Naive thymus-derived CD8-positive, alpha-beta T cell (primary cell): ENCODE measurements around the gene DACT2. TPM values are rescaled to one million over a fixed set of nuclear protein-coding genes. Genes with fewer than 3 reads are reported as not detected.
"Not testable (repeated sequence)": the region's sequence is repeated elsewhere in the genome, so short reads cannot be mapped to it uniquely, and the experiment has no call there.

Experiments
- ATAC-seq, 2 donors: fragments of 150-1000 bp; cut with Tn5 transposase in 1 of 2; sonication (Bioruptor Pico), chemical (Tn5 transposase) in 1 of 2; 1 replicate in 1 of 2; 2 replicates in 1 of 2; pipeline ENCODE4 v1.10.0; 2021; ENCODE audit warnings: mild to moderate bottlenecking in 2 of 2, moderate library complexity in 2 of 2
- POLR2A ChIA-PET: fragments of 350-600 bp; sonication (Branson Sonifier 250); formaldehyde crosslinking; loops from one replicate; lab custom pipeline; 2021; ENCODE audit warnings: antibody characterized with exemption; lab: Charles Lee
- DNase-seq, 10 donors: peaks; one replicate each; pipeline versions ENCODE4 v3.0.0 to v3.0.0-alpha.2; 2020 to 2022
- H3K27ac Mint-ChIP-seq, 10 donors: one replicate each; pipeline ENCODE4 v1.8.0; 2020 to 2022; ENCODE audit warnings: mild to moderate bottlenecking in 10 of 10, mixed read lengths in 10 of 10, moderate library complexity in 4 of 10, inconsistent platforms in 1 of 10
- H3K27me3 Mint-ChIP-seq, 5 donors: one replicate each; pipeline ENCODE4 v1.8.0; 2021 to 2022; ENCODE audit warnings: mixed read lengths in 5 of 5
- H3K36me3 Mint-ChIP-seq, 3 donors: one replicate each; pipeline ENCODE4 v1.8.0; 2020 to 2022; ENCODE audit warnings: mixed read lengths in 3 of 3, mild to moderate bottlenecking in 2 of 3, inconsistent platforms in 1 of 3
- H3K4me1 Mint-ChIP-seq, 4 donors: one replicate each; pipeline ENCODE4 v1.8.0; 2021 to 2022; ENCODE audit warnings: mixed read lengths in 4 of 4
- H3K4me3 Mint-ChIP-seq, 10 donors: one replicate each; pipeline ENCODE4 v1.8.0; 2020 to 2022; ENCODE audit warnings: mild to moderate bottlenecking in 10 of 10, mixed read lengths in 10 of 10, moderate library complexity in 6 of 10, inconsistent platforms in 1 of 10
- H3K9me3 Mint-ChIP-seq, 9 donors: one replicate each; pipeline ENCODE4 v1.8.0; 2020 to 2022; ENCODE audit warnings: mixed read lengths in 9 of 9, mild to moderate bottlenecking in 3 of 9, inconsistent platforms in 1 of 9, moderate library complexity in 1 of 9
- polyA plus RNA-seq, 3 donors: library from polyadenylated mRNA; unstranded; fragments of 300-500 nt; fragmentation: Illumina TruSeq; gene quantifications; one replicate each; pipeline ENCODE4 v1.2.3, GENCODE V29; 2021
- total RNA-seq, 8 experiments: library from RNA in 2 of 8; stranded (reverse) in 2 of 8; gene quantifications; one replicate each; pipeline ENCODE4 v1.2.3 and lab custom pipeline; 2021 to 2026

Gene DACT2
- total and polyA plus RNA-seq, 5 experiments from 2014 or later: not detected

DNA sequence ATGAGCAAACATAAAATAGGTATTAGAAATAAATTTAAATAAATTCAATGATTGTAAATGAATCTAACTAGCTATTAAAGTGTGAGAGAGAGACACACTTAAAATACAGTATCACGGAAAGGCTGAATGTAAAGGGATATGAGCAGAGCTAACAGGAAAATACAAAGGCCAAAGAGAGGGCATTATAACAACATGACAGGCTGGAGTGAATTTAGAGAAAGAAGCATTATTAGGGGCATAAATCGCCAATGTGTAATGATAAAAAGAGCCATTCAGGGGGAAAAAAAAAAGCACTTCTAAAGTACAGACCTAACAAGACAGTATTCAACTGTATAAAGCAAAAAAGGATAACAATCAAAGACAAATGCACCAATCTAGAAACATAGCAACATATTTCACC lies 28.1 kb downstream of the DACT2 start:
- H3K27ac Mint-ChIP-seq: no peak overlapping the region
- H3K4me3 Mint-ChIP-seq: no peak overlapping the region
- POLR2A ChIA-PET: no interaction called here
- H3K9me3 Mint-ChIP-seq: peaks cover 0 to 11% (median 0%) of the 10 kb centered on the region in 9 donors
- DNase-seq: no peak
- ATAC-seq: no peak
- peaks cover 0 to 16% (median 5%) of the 10 kb centered on the region in 5 donors for H3K27me3 Mint-ChIP-seq
- H3K4me1 Mint-ChIP-seq: no peaks in the 10 kb centered on the region
- H3K36me3 Mint-ChIP-seq: no peaks in the 10 kb centered on the region

DNA sequence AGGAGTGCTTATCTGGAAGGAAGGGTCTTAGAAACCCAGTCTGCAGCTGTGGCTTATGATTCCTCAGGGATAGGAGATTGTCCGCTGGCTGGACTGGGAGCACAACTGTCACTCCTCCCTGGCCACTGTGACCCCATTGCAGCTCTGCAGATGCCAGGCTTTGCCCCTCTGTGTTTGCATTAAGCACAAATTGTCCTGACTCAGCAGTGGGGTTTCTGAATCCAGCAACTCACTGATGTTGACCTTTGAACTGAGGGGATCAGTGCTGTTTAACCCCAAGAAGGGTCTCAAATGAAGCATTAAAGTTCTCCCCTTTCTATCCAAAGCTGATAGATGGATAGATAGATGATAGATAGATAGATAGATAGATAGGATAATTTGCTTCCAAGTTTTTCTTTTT lies 29.5 kb downstream of the DACT2 start:
- POLR2A ChIA-PET: no interaction called here
- Mint-ChIP-seq H3K9me3 (peaks cover 0 to 3% (median 0%) of the 10 kb centered on the region in 9 donors), H3K4me3 (no peak overlapping the region), H3K27me3 (peaks cover 0 to 7% (median 3%) of the 10 kb centered on the region in 5 donors), H3K4me1 (no peaks in the 10 kb centered on the region), H3K36me3 (no peaks in the 10 kb centered on the region), H3K27ac (no peak overlapping the region)
- DNase-seq (no peak), ATAC-seq (no peak)

DNA sequence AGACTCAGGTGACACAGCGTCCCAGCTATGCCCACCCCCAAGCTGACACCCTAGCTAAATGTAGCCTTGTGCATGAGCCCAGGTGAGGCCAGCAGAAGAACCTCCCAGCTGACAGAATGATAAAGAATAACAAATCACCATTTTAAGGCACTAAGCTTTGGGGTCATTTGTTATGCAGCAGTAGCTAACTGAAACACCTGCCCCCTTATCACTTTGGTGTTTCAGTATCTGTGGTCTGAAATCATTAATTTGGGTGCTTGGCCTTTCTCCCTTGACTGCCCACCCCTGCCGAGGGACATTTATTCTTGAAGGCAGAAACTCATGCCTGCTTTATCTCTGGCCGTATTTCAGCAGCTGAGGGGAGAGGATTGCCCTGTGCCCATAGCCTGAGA lies 30.0 kb downstream of the DACT2 start:
- DNase-seq (no peak), ATAC-seq (no peak)
- Mint-ChIP-seq H3K4me1 (no peaks in the 10 kb centered on the region), H3K36me3 (no peaks in the 10 kb centered on the region), H3K27me3 (peaks cover 0 to 10% (median 5%) of the 10 kb centered on the region in 5 donors), H3K27ac (no peak overlapping the region), H3K4me3 (no peak overlapping the region), H3K9me3 (peaks cover 0 to 3% (median 0%) of the 10 kb centered on the region in 9 donors)
- POLR2A ChIA-PET: no interaction called here

DNA sequence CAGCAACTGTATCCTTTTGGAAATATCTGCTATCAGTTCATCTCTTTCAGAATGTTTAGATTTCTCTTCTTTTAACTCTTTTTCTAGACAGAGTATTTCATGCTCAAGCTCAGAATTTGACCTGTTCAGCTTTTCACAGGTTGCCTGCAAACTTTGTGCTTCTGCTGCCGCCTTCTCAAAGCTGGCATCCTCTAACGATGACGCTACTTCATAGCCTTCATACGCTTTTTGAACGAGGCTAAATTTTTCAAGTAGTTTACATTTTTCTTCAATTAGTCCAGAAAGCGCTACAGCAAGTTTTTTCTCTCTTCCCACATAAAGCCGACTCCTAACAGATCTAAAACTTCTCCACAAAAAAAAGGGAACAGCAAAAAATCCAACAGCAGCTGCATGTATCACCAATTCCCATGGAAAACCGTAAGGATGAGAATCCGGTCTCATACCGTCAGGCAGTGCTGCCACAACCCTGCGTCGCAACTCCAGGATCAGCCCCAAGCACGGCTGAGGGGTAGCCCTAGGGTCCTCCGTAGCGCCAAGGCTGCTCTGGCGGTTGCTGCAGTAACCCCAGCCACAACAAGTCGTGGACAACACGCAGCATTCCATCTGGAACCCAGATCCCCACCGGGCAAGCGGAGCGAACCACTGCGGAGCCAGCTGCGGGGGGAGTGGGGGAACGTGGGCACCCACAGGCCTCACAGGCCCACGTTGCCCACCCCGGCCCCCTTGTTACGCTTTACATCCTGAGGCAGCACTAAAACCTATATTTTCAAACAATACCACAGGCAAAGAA lies 30.6 kb downstream of the DACT2 start:
- ATAC-seq (no peak), DNase-seq (no peak)
- H3K36me3 Mint-ChIP-seq: no peaks in the 10 kb centered on the region
- no peaks in the 10 kb centered on the region for H3K4me1 Mint-ChIP-seq
- no peak overlapping the region for H3K4me3 Mint-ChIP-seq
- H3K27me3 Mint-ChIP-seq: peaks cover 0 to 13% (median 8%) of the 10 kb centered on the region in 5 donors
- no peak overlapping the region for H3K27ac Mint-ChIP-seq
- peaks cover 0 to 3% (median 0%) of the 10 kb centered on the region in 9 donors for H3K9me3 Mint-ChIP-seq
- POLR2A ChIA-PET: no interaction called here

DNA sequence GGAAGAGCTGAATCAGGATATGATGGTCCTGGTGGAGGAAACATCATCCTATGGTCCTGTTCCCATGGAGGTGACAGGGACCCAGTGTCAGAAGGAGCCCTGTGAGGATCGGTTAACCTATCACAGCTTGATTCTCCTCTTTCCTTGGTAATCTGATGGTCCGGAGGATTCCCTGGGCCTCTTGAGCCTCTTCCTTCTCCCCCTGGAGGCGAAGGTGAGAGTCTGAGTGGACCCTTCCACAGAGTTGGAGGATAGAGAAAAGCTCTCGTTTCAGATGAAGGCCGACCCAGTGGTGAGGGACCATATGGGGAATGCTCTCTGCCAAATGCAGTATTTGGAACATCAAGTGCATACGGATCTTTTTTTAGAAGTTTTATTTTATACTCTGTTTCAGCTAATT lies 32.1 kb downstream of the DACT2 start:
- not testable (repeated sequence) for H3K4me1 Mint-ChIP-seq, H3K9me3 Mint-ChIP-seq

DNA sequence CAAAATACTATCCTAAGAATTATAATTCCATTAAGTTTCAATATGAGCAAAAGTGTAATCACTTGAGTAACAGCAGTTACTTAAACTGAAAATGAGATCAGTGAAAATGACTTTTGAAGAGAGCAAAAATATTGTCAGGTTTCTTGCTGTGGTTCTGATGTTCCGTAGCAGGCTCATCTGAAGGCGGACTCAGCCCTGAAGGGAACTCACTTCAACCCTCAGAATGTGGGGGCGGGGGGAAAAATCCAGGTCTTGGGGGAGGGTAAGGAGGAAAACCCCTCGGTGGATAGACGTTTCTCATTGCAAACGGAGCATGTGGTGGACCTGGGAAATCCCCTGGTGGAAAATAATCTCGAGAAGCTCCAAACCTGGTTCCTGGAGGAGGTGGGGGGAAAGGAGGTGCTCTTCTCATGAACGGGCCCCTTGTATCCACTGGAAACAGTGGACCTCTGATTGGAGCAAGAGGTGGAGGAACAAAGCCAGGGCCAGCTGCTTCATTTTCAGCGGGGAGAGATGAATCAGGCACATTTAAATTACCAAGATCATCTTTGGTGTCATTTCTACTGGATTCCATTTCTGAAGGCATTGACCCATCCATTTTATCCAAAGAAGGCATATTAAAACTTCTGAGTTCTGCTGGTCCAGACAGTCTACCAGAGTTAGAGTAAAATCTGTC lies 32.7 kb downstream of the DACT2 start:
- POLR2A ChIA-PET, H3K27ac Mint-ChIP-seq, H3K9me3 Mint-ChIP-seq, DNase-seq, H3K4me1 Mint-ChIP-seq, H3K36me3 Mint-ChIP-seq, H3K4me3 Mint-ChIP-seq, ATAC-seq: not testable (repeated sequence)
- peaks cover 0 to 10% (median 6%) of the 10 kb centered on the region in 5 donors for H3K27me3 Mint-ChIP-seq

More for the DNA sequence above, 32.1 kb downstream of the DACT2 start:
- H3K36me3 Mint-ChIP-seq, H3K27ac Mint-ChIP-seq, H3K4me3 Mint-ChIP-seq, POLR2A ChIA-PET, DNase-seq, ATAC-seq: not testable (repeated sequence)
- peaks cover 0 to 10% (median 6%) of the 10 kb centered on the region in 5 donors for H3K27me3 Mint-ChIP-seq

DNA sequence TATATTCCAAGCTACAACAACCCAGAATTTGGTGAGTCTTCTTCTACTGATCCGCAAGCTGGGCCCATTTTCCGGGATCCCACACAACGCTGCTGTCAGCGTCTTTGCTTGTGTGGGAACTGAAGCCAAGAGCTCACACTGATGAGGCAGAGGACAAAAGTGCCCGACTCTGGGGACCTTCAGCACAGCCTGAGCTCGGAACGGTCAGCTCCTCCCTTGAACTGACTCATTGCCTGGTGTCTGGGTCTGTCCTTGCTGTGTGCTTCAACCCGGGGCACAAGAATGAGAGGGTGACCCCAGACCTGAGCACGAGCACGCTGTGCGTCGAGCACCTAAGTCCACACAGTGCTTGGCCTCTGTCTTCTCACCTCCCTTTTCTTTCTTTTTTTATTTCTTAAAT lies 33.5 kb downstream of the DACT2 start:
- POLR2A ChIA-PET: no interaction called here
- Mint-ChIP-seq H3K4me1 (no peaks in the 10 kb centered on the region), H3K36me3 (no peaks in the 10 kb centered on the region), H3K4me3 (no peak overlapping the region), H3K27me3 (peaks cover 0 to 10% (median 6%) of the 10 kb centered on the region in 5 donors), H3K27ac (no peak overlapping the region), H3K9me3 (peaks cover 0 to 3% (median 0%) of the 10 kb centered on the region in 9 donors)
- no peak for ATAC-seq
- no peak for DNase-seq

GRCh38 chr6:168285456-168285855 lies 34.1 kb downstream of the DACT2 start:
- Mint-ChIP-seq H3K9me3 (peaks cover 0 to 3% (median 0%) of the 10 kb centered on the region in 9 donors), H3K4me3 (no peak overlapping the region), H3K27ac (no peak overlapping the region), H3K27me3 (peaks cover 0 to 10% (median 6%) of the 10 kb centered on the region in 5 donors), H3K4me1 (no peaks in the 10 kb centered on the region), H3K36me3 (no peaks in the 10 kb centered on the region)
- ATAC-seq (no peak), DNase-seq (no peak)
- POLR2A ChIA-PET: no interaction called here

DNA sequence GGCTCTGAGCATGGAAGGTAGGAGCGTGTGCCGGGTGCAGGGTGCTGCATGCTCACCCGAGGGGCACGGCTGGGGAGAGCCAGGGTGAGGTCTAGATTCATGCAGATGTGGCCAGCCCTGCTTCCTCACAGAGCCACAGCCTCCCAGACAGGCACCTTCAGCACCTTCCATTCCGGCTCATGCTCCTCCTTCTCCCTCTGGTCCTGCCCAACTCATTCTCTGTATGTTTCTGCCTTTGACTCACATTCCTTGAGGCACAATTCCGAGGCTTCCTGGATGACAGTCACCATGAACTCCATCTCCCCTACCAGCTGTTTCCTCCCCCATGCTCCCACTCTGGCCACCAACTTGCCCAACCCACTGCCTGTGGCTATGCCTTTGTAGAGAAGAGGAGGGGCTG lies 35.4 kb downstream of the DACT2 start:
- H3K27me3 Mint-ChIP-seq: peaks cover 0 to 11% (median 8%) of the 10 kb centered on the region in 5 donors
- H3K4me1 Mint-ChIP-seq: no peaks in the 10 kb centered on the region
- H3K9me3 Mint-ChIP-seq: no peaks in the 10 kb centered on the region
- ATAC-seq (no peak), DNase-seq (no peak)
- H3K27ac Mint-ChIP-seq: no peak overlapping the region
- POLR2A ChIA-PET: no interaction called here
- no peak overlapping the region for H3K4me3 Mint-ChIP-seq
- no peaks in the 10 kb centered on the region for H3K36me3 Mint-ChIP-seq

DNA sequence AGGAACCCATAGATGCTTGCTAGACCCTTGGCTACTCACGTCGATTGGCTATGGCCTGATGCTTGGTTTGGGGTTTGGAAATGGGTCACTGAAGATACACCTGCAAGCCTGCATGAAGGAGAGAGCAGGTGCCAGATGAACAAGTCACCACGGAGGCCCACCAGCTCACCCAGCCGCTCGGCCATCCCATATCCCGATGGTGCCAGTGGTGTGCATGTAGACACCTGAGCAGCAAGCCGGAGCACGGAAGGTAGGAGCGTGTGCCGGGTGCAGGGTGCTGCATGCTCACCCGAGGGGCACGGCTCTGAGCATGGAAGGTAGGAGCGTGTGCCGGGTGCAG lies 35.9 kb downstream of the DACT2 start:
- H3K27ac Mint-ChIP-seq: no peak overlapping the region
- POLR2A ChIA-PET: no interaction called here
- H3K36me3 Mint-ChIP-seq: no peaks in the 10 kb centered on the region
- ATAC-seq: no peak
- peaks cover 0 to 16% (median 12%) of the 10 kb centered on the region in 5 donors for H3K27me3 Mint-ChIP-seq
- no peaks in the 10 kb centered on the region for H3K4me1 Mint-ChIP-seq
- no peak overlapping the region for H3K4me3 Mint-ChIP-seq
- H3K9me3 Mint-ChIP-seq: no peaks in the 10 kb centered on the region
- DNase-seq: no peak

GRCh38 chr6:168282985-168283685 lies 36.4 kb downstream of the DACT2 start:
- Mint-ChIP-seq H3K36me3 (no peaks in the 10 kb centered on the region), H3K27me3 (peaks cover 0 to 21% (median 14%) of the 10 kb centered on the region in 5 donors), H3K27ac (no peak overlapping the region), H3K4me1 (no peaks in the 10 kb centered on the region), H3K4me3 (no peak overlapping the region), H3K9me3 (no peaks in the 10 kb centered on the region)
- POLR2A ChIA-PET: no interaction called here
- ATAC-seq (no peak), DNase-seq (no peak)

- ATAC-seq: no peak
- H3K36me3 Mint-ChIP-seq: no peaks in the 10 kb centered on the region
- H3K4me1 Mint-ChIP-seq: no peaks in the 10 kb centered on the region
- POLR2A ChIA-PET: no interaction called here
- DNase-seq: no peak
- H3K27me3 Mint-ChIP-seq: peaks cover 0 to 34% (median 25%) of the 10 kb centered on the region in 5 donors
- H3K9me3 Mint-ChIP-seq: no peaks in the 10 kb centered on the region
- no peak overlapping the region for H3K4me3 Mint-ChIP-seq
- no peak overlapping the region for H3K27ac Mint-ChIP-seq
Observed at GRCh38 chr6:168281826-168282225, 37.8 kb downstream of the DACT2 start.

- H3K27me3 Mint-ChIP-seq: peaks cover 0 to 36% (median 25%) of the 10 kb centered on the region in 5 donors
- ATAC-seq, DNase-seq, POLR2A ChIA-PET, H3K4me3 Mint-ChIP-seq, H3K4me1 Mint-ChIP-seq, H3K27ac Mint-ChIP-seq, H3K9me3 Mint-ChIP-seq, H3K36me3 Mint-ChIP-seq: not testable (repeated sequence)
Observed at GRCh38 chr6:168281314-168281713, 38.3 kb downstream of the DACT2 start.
